Hematopoietic multipotent progenitor cell treated with erythropoietin and hydrocortisone succinate and interleukin-3 and kit ligand, for 6 days (in vitro differentiated cells): Measurements from ENCODE around the gene GRHL1.
"Not testable (repeated sequence)": the region's sequence is repeated elsewhere in the genome, so short reads cannot be mapped to it uniquely, and the experiment has no call there.

Experiments used
- DNase-seq: peaks from one replicate; pipeline ENCODE4 v3.0.0-alpha.2; 2015

Gene GRHL1

GRCh38 chr2:10012366-10012962 is 61.0 kb downstream of the GRHL1 start:
- DNase-seq: not testable (repeated sequence)

DNA sequence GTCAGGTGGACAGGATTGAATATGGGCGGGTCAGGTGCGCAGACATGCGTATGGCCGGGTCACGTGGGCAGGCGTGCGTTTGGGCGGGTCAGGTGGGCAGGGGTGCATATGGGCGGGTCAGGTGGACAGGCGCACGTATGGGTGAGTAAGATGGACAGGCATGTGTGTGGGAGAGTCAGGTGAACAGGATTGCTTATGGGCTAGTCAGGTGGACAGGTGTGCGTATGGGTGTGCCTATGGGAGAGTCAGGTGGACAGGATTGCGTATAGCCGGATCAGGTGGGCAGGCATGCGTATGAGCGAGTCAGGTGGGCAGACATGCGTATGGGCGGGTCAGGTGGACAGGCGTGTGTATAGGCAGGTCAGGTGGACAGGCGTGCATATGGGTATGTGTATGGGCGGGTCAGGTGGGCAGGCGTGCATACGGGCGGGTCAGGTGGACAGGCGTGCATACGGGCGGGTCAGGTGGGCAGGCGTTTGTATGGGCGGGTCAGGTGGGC is 61.5 kb downstream of the GRHL1 start:
- no peak for DNase-seq

GRCh38 chr2:10013651-10014417 is 62.3 kb downstream of the GRHL1 start:
- DNase-seq: not testable (repeated sequence)

- DNase-seq: no peak
These were observed 63.1 kb downstream of the GRHL1 start for GRCh38 chr2:10014418-10015190.

DNA sequence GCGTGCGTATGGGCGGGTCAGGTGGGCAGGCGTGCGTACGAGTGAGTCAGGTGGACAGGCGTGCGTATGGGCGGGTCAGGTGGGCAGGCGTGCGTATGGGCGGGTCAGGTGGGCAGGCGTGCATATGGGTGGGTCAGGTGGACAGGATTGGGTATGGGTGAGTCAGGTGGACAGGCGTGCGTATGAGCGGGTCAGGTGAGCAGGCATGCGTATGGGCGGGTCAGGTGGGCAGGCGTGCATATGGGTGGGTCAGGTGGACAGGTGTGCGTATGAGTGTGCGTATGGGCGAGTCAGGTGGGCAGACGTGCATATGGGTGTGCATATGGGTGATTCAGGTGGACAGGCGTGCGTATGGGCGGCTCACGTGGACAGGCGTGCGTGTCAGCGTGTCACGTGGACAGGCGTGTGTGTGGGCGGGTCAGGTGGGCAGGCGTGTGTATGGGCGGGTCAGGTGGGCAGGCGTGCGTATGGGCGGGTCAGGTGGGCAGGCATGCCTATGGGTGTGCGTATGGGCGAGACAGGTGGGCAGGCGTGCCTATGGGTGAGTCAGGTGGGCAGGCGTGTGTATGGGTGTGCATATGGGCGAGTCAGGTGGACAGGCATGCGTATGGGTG is 64.0 kb downstream of the GRHL1 start:
- DNase-seq: not testable (repeated sequence)

GRCh38 chr2:10016001-10016801 is 64.7 kb downstream of the GRHL1 start:
- no peak for DNase-seq

- DNase-seq: no peak
These were observed 65.3 kb downstream of the GRHL1 start for GRCh38 chr2:10016802-10017258.

- no peak for DNase-seq
These were observed 65.9 kb downstream of the GRHL1 start for GRCh38 chr2:10017313-10017941.

DNA sequence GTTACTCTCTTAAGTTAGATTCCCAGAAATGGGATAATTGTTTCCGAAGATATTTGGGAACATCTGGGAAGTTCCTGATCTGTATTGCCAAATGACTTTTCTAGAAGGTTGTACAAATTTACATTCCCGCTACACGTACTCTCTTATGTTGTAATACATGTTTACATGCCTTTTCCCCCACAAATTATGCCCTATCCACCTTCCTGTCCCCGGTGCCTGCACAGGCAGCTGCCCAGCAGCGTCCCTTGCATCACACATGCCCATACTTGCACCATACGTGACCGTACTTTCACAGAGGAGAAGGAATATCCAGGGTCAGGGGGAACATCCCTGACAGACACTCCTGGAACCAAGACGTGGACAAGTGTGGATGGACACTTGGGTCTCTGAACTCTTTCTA is 67.7 kb downstream of the GRHL1 start:
- DNase-seq: no peak

GRCh38 chr2:10019602-10020400 is 68.3 kb downstream of the GRHL1 start:
- no peak for DNase-seq

- no peak for DNase-seq
These were observed 70.5 kb downstream of the GRHL1 start for GRCh38 chr2:10022041-10022421.

- no peak for DNase-seq
These were observed 71.0 kb downstream of the GRHL1 start for GRCh38 chr2:10022445-10022844.

- DNase-seq: no peak
These were observed 71.6 kb downstream of the GRHL1 start for GRCh38 chr2:10022966-10023662.

GRCh38 chr2:10026940-10027569 is 75.6 kb downstream of the GRHL1 start:
- no peak for DNase-seq

- DNase-seq: no peak
These were observed 76.3 kb downstream of the GRHL1 start for GRCh38 chr2:10027660-10028330.

DNA sequence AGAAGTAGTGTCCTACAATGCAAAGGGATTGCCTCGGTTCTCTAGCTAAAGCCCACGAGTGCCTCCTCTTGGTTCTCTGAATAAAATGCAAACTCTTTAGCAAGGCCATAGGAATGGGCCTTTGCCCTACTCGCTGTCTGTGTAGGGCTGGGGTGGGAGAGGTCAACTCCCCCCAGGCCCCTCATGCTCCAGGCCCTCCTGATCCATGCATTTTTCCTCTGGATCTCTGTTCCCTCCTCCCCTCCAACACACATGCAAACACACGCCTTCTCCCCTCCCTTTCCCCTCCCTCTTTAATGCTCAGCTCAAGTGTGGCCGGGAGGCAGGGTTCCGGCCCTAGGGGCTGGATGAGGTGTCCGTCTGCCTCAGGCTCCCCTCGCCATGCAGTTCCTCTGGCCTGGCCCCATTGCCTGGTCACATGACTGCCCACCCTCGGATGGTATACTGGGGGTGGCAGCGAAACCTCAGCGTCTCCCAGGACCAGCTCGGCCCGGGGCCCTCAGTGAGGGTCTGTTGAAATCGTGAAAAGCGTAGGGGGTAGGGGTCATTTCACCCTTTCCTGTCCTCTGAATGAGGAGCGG is 77.0 kb downstream of the GRHL1 start:
- no peak for DNase-seq

DNA sequence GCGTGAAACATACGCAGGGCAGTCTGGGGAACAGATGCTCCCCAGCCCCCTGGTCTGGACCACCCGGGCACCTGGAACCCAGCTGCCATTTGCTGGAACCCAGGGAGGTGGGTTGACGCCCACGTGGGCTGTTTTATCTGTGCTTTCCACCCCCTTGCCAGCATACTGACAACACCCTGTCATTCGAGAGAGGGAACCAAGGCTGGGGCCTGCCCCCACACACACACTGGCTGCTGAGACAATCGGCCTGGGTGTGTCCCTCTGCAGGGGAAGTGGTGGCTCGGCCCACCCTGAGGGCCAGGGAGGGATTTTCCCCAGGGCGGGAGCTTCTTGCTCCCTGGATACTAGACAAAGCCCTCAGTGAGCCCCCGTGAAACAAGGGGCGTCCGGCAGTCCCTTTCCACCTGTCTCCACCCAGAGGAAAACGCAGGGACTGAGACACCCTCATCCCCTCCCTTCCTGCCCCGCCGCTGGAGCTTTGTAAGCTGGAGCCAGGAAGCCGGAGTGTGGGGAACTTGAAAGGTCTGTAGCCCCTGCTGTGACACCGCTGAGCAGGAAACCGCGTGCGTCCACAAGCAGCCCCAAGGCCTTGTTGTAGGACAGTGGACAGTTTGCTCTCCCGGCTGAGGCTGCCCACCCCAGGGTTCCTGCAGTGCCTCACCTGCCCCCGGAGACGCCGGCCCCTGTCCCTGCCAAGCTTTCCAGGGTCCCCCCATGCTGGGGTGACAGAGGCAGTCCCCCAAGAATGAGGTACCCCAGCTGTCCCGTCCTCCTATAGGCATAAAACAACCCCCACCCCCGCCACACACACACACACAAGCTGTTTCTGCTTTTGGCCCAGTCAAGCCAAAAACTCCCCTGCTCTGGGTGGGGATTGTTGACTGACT is 77.7 kb downstream of the GRHL1 start:
- DNase-seq: peak; percentile 98

DNA sequence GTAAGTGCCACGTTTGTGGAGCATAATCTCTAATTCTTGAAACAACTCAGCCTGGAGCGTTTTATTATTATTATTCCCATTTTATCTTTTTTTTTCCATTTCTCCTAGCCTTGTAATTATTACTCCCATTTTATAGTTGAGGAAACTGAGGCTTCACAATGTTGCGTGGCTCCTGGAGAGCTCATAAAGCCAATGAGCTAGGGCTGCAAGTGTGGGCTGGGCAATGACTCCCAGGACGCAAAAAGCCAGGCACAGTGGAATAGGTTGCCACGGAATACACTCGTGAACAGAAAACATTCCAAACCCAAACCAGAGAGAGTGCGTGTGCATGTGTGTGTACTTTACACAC is 78.4 kb downstream of the GRHL1 start:
- no peak for DNase-seq
